LNCAP (cell line): ENCODE results near the gene ZFP36L2.

ENCODE experiments used
- CTCF ChIP-seq: fragments of 450-650 bp; IDR thresholded peaks from 2 replicates; pipeline ENCODE4 v1.5.1; 2017; ENCODE audit warnings: mild to moderate bottlenecking

The ZFP36L2 gene

GRCh38 chr2:43186679-43187374 is 39.6 kb downstream of the ZFP36L2 start:
- TF ChIP-seq CTCF = no peak

- TF ChIP-seq CTCF = no peak
Measured at GRCh38 chr2:43186321-43186678, 40.1 kb downstream of the ZFP36L2 start.

- TF ChIP-seq CTCF = no peak
Measured at GRCh38 chr2:43185146-43185545, 41.3 kb downstream of the ZFP36L2 start.

GRCh38 chr2:43184339-43184895 is 42.0 kb downstream of the ZFP36L2 start:
- no peak for TF ChIP-seq CTCF

GRCh38 chr2:43183743-43184142 is 42.7 kb downstream of the ZFP36L2 start:
- no peak for TF ChIP-seq CTCF

GRCh38 chr2:43180897-43181296 is 45.5 kb downstream of the ZFP36L2 start:
- TF ChIP-seq CTCF = no peak

- no peak for TF ChIP-seq CTCF
Measured at GRCh38 chr2:43179942-43180341, 46.5 kb downstream of the ZFP36L2 start.
